Retina (tissue), 1 donor: Measurements from ENCODE around the gene CFAP70.

Experiments used
- DNase-seq: peaks from one replicate; pipeline ENCODE4 v3.0.0-alpha.2; 2016

Gene CFAP70

DNA sequence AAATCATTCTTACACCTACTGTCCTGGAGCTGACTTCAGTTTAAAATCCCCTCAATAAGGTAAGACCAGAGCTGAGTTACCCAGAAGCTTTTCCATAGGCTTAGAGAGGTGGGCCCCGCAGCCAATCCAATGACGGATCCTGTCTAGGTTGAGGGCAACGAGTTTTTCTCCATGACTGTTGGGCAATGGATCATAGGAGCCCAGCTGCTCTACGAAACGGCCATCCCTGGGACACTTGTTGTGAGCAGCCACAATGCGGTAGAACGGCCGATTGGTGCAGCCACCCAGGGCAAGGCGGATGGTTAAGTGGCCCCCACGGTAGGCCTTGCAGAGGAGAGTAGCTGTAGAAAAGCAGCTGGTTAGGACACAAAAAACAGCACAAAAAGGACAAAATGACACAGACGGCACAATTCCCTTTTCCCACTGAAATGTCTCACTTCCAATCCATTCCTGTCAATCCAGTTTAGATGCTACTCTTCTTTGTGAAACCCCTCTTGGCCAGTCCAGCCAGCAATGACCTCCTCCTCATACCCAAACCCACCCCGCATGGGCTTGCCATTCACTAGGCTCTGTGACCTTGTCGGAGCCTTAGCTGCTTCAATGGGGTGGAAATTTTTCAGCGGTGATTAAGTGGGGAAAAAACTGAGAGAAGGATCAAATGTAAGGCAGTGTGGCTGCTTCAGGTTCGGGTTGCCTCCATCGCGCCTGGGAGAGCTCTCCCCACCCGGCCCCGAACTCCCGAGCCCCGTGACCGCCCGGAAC lies 106.8 kb downstream of the CFAP70 start:
- DNase-seq, result no peak

DNA sequence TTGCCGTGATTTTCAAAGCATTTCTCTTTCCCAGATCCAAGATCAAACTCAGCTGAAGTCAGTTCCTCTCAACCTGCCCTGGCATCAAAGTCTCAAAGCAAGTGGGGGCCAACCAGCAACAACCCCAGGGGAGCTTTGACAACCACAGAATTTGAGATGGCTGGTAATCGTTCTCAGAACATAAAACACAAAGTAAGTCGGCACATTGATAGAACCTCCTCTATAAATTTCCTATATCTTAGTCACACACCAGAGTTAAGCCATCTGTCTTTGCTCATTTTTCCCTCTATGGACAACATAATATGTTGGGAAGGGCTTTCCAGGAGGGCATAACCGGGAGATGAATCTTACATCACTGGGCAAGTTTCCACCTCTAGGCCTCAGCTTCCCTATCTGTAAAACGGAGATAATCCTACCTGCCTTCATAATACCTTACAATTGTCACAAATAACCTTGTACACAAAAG lies 110.4 kb downstream of the CFAP70 start:
- DNase-seq, result no peak

DNA sequence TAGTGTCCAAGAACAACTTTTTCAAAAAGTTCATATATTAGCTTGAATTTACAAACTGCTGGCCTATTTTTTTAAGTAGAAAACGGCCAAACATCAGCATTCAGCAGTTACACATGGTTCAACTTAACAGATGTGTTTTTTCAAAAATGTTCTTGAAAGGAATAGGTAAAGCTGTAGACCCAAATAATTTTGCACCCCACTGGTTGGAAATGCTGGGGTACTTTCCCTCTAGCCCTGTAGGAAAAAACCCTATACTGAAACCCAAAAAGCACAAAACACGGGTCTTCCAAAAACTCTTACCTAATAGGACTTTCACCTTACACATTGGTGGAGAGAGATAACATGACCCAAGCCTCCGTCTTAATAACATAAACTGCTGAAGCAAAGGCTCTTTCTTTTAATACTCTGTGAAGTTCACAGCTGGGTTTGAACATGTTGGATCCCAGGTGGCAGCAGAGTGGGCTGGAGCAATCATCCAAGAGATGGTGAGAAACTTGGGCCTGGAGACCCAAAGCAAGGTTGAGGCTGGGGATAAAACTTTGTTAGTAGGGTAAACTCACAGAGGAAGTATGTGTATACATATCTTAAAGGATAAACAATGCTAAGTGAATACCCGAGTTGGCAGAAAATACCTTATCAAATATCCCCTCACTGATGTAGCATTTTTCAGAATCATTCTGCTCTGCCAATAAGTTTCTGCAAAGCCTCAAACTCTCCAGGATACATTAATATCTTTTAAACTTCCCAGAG lies 111.0 kb downstream of the CFAP70 start:
- no peak for DNase-seq

DNA sequence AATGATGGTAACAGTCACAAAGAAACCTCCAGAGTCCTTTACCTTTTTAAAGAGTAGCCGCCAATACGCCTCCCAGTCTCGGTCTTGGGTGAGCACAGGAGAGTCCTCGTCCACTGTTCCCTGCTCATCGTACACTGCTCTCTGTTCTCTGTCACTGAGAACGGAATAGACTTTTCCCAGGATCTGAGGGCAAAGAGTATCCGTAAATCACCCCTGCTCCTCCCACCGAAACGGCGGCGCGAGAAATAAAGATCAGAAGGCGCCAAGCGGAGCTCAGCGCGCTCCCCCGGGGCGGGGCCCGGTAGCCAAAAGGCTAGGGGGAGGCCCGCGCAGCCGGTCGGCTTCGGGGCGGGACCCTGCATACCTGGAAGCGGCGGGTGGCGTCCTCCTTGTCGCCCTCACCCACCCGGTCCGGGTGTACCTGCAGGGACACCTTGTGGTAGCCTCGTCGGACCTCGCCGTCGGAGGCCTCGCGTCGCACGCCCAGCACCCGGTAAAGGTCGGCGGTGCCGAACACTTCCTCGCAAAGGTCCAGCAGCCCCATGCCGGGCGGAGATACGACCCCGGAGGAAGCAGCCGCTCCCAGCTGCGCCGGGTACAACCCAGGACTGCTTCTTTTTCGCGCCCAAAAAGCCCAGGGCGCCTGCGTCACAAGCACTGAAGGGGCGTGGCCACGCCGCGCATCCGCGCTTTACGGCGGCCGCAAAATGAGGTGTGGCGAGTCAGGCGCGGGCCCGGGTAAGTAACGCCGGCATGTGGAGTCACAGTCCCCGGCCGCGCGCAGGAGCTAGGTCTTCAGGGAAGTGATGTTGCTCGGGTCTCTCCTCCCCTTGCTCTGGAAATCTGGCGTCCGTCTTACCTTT lies 111.8 kb downstream of the CFAP70 start, which contains the start of gene DNAJC9:
TSS of gene DNAJC9 (minus strand) at position 610 of the 863 bp plus-strand sequence. CDS start at position 544, 66 bp downstream.
- peak; percentile 98 for DNase-seq

DNA sequence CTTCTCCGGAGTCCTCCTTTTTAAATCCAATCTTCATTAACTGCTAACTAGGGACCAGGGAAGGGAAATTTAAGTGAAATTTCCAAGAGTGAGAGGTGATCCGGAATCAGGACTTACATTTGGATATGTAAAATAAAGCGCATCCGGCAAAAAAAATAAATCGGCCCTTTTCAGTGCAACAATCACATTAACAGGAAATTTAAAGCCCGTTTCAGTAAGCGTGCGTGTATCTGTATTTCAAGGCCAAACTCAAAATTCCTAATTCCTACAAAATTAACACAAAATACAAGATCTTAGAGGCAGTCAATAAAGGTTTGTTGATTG lies 112.4 kb downstream of the CFAP70 start:
- no peak for DNase-seq

DNA sequence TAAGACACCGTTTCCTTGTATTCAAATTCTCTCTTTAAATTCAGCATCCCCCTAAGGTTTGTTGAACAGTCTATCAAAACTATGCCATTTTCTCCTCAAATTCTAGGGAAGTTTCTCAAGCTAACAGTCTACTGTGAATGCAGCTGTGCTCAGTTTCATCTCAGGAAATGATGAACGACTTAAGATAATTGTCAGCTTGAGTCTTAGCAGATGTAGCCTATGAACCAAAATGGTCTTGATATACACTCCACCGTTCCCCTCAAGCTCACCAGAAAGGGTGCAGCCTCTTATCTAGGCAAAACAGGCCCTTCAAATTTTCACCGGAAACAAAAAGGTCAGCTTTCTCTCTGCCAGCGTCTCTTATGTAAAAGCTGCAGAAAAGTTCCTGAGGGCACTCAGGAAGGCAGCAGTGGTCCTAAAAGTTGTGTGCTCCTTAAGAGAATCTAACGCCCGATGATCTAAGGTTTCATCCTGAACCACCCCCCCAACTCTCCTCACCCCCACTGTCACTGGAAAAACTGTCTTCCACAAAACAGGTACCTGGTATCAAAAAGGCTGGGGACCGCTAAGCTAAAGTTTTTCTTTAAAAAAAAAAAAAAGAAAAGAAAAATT lies 113.7 kb downstream of the CFAP70 start:
- DNase-seq, result no peak

DNA sequence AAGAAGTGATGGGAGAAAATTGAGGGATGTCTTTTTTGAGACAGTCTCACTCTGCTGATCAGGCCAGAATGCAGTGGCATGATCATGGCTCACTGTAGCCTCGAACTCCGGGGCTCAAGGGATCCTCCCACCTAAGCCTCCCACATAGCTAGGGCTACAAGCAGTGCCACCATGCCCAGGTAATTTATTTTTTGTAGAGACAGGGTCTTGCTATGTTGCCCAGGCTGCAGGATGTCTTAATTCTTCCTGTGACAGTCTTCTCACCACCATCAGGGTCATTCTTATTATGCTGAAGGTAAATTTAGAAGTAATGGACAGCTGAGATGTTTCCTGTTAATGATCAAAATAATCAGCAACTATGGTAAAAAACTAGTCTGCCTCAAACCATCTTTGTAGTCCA lies 118.8 kb downstream of the CFAP70 start:
- DNase-seq, result no peak

DNA sequence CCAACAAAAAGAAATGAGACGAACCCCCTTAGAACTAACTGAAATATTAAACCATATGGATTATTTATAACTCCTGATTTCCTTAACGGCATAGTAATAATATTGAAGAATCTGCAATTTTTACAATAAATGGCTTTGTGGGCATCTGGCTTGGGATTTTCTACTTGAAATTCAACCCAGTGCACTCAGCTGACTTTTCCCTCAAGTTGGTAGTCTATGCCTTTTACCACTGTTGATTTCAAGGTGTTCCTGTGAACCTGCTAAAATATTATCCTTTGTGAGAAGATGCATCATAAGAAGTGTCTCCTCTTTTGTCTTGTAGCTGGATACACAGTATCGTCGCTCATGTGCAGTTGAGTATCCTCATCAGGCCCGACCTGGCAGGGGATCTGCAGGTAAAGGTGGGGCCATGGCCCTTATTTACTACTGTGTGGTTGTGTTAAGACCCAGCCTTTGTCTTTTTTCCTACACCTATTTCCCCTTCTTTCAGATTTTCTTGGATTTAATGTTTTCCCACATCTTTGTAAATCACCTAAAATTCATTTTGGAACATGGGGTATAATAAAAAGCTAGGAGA lies 119.6 kb downstream of the CFAP70 start:
- DNase-seq, result no peak

DNA sequence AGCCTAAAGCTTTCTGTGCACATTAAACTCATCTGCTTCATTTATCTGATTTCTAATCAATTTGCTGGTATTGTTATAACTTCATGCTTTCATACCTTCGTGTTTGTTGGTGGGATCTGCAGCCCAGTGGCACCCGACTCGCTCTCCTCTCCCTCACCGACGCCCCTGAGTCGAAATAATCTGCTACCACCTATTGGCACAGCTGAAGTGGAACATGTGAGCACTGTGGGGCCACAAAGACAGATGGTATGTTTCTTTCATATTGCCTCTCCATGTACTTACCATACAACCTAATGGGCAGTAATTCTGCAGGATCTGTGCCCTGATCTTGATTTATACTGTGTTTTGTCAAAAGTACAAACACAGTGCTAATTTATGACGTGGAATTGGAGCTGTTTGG lies 124.0 kb downstream of the CFAP70 start:
- DNase-seq, result no peak

DNA sequence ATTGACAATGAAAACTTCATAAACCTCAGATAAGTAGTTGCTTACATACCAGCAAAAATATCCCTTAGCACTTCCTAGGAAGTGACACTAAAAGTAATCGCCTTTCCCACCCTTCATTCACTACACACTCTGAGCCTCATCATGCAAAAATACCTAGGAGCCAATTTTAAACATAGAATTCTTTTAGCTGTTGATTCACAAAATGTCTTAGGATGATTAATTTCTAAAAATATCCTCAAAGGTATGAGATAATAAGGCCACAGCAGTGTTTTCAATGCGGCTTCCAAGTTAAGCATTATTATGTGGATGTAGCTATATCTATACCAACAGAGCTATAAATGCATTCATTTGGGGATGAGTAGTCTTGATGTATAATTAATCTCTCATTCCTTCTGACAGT lies 124.8 kb downstream of the CFAP70 start:
- DNase-seq, result no peak

DNA sequence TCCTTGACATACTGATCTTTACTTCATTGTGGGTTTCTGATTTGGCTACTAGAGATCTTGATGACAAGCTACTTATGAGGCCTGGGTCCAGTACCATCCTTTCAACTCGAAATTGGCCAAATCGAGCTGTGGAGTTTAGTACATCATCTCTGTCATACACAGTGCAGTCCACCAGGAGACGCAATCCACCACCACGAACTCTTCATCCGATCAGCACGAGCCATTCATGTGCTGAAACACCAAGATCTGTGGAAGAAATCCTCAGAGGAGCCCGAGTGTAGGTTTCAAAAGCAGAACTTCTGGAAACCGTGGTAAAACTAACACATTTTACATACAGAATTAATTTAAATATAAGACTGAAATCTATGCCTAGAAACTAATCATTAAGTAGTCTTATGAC lies 125.8 kb downstream of the CFAP70 start:
- no peak for DNase-seq

DNA sequence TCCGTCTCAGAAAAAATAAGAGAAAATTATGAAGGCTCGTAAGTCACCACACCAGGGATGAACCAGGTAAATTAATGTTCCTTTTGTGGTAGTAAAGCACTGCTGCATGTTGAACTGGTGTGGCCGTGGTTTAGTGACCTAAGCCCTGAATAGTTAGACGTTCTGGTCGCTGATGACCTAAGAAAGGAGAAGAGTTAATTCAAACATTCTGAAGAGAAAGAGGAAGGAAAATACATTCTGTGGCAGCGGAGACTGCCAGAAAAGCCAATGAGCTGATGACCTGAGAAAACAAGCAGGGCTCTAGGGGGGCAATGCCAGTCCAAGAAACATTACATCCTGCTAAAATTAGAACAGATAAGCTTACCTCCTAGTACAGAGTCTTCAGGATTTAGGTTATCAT lies 129.1 kb downstream of the CFAP70 start:
- DNase-seq, result no peak

DNA sequence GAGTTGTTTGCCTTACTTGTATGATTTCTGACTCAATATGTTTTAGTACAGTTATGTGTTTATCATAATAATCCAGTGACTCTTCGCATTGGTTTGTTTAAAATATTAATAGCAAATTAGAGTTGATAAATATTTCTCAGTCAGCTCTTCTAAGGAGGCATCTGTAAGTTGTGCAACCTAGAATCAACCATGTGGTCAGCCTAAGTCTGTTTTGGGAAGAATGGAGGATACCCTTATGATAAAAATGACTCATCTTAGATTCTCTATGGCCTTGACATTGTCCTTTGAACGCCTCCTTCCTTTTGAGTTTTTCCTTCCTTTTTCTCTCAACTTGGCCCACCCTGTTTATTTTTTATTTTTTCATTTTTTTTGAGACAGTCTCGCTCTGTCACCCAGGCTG lies 130.4 kb downstream of the CFAP70 start:
- no peak for DNase-seq

DNA sequence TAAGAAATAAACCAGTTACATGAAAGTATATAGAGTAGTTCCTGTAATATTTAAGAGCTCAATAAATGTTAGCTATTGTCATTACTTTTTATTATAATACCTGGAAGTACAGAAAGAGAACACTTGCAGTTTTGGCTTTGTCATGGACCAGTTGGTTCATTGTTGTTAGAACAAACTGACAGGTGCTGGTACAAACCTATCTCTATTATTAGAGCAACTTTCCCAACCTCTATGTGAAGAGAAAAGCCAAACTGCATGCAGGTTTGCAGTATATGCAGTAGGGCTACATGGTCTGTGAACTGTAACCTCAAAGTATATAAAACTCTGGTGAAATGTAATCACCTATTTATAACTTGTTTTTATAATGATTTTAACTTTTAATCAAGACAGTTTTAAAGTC lies 132.0 kb downstream of the CFAP70 start:
- DNase-seq, result no peak

DNA sequence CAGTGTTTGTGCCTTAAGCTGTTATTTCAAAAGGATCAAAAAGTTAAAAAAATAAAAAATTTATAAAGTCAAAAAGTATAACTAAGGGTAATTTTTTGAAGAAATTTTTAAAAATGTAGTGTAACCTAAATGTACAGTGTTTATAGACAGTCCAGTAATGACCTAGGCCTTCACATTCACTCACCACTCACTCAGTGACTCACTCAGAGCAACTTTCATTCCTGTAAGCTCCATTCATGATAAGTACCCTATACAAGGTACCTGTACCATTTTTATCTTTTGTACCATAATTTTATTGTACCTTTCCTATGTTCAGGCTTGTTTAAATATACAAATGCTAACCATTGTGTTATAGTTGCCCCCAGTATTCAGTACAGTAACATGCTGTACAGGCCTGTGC lies 133.1 kb downstream of the CFAP70 start:
- DNase-seq, result no peak

DNA sequence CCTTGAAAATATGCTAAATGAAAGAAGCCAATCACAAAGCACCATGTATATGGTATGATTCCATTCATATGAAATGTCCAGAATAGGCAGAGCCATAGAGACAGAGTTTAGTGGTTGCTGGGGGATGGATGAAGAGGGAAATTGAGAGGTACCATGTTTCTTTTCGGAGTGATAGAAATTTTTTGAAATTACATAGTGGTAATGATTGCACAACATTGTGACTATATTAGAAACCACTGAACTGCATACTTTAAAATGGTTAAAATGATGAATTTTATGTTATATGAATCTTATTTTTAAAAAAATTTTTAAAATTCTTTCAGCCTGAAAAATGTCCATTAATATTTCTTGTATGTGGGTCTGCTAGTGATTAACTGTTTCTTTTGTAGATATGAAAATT lies 137.7 kb downstream of the CFAP70 start:
- no peak for DNase-seq

DNA sequence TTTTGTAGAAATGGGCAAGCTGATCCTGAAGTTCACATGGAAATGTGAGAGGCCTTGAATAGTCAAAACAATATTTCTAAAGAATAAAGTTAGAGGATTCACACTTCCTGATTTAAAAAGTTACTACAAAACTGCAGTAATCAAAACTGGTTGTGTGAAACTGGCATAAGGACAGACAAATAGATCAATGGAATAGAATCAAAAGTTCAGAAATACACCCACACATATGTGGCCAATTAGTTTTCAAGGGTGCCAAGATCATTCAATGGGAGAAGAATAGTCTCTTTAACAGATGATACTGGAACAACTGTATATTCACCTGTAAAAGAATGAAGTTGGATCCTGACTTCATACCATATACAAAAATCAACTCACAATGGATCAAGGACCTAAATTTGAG lies 139.3 kb downstream of the CFAP70 start:
- DNase-seq, result no peak

DNA sequence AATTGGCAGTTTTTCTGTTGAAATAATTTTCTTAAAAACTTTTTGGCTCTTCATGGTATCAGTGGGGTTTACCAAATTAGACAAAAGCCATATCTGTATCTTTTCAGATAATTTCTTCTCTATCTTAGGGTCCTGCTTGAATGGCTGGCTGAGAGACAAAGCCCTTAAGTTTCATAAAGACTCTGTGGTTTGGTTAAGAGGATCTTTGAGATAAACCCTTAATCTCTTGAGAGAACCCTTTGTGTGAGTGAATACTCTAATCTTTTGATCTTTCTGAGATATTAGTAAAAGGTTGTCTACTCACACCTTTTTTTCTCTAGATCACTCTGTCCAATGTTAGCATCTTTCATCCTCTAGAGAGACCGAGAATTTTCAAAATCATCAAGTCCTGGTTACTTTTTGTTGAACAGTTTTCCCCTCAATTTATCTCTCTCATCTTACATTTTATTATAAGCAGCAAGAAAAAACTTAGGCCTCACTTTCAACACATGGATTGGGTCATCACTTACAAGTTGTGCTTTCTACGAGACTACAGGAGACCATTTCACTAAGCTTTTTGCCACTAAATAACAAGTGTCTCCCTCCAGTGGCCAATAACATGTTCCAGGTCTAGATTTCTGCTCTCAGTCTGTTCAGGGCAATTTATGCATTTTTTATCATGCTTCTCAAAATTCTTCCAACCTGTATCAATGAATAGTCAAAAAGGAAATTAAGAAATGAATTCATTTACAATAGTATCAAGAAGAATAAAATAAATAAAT lies 140.1 kb downstream of the CFAP70 start:
- DNase-seq, result no peak

DNA sequence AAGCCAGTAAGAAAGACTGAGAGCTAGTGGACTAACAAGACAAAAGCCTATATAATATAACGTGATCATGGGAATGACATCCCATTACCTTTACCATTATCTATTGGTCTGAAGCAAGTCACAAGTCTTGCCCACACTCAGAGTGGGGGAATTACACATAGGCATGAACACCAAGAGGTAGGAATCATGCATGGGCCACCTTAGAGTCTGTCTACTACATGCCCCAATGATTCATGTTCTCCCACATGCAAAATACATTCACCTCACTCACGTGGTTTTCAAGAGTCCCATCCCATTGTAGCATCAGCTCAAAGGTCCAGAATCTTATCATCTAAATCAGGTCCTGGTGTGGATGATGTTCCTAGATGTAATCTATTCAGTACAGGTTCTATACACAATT lies 141.0 kb downstream of the CFAP70 start:
- no peak for DNase-seq

DNA sequence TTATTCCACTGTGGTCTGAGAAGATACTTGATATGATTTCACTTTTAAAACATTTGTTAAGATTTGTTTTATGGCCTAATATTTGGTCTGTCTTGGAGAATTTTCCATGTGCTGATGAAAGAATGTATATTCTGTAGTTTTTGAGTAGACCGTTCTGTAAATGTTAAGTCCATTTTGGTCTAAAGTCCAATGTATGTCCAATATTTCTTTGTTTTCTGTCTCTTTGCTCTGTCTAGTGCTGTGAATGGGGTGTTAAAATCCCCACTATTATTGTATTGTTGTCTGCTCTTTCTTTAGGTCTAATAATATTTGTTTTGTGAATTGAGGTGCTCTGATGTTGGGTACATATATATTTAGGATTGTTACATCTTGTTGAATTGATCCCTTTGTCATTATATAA lies 142.9 kb downstream of the CFAP70 start:
- no peak for DNase-seq

DNA sequence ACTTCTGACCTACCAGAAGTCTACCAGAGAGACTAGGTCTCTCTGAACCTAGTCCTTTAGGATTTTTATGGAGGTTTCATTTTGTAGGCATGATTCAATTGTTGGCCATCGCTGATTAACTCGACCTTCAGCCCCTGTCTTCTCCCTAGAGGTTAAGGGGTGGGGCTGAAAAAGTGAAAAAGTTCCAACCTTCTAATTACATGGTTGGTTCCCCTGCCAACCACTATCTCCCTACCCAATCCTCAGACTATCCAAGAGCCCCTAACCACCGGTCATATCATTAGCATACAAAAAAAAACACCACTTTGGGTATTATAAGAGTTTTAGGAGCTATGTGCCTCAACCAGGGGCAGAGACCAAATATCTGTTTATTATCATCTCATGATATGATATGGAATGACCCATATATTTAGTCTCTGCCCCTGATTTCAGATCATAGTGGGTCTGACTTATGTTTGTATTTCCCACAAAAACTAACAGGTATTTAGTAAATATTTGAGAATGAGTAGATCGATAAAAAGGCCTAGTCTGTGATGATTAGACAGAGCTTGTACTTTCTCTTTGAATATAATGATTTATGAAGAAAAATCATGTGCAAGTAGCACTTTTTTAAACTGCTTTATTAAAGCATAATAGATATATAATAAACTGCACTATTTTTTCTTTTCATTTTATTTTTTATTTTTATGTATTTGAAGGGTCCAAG lies 147.4 kb downstream of the CFAP70 start:
- no peak for DNase-seq
